Colonic mucosa (tissue), 4 donors: ENCODE results near the gene PRKG2. TPM values are rescaled to one million over a fixed set of nuclear protein-coding genes. Genes with fewer than 3 reads are reported as not detected.

Experiments
- DNase-seq: peaks from one replicate; pipeline ENCODE4 v3.0.0-alpha.2; 2020
- H3K27ac ChIP-seq: fragments of 200-600 bp; one replicate; pipeline ENCODE4 v1.8.0; 2021
- H3K27me3 ChIP-seq: fragments of 200-600 bp; one replicate; pipeline ENCODE4 v1.8.0; 2021
- H3K36me3 ChIP-seq: fragments of 200-600 bp; one replicate; pipeline ENCODE4 v1.8.0; 2021
- H3K4me1 ChIP-seq: fragments of 200-600 bp; one replicate; pipeline ENCODE4 v1.8.0; 2021; ENCODE audit warnings: mild to moderate bottlenecking
- H3K4me3 ChIP-seq: fragments of 200-600 bp; one replicate; pipeline ENCODE4 v1.8.0; 2021
- H3K9ac ChIP-seq, 2 donors: one replicate each; pipeline ENCODE4 v1.7.0; 2013; ENCODE audit warnings: control low read depth in 2 of 2, low read depth in 2 of 2, low read length in 2 of 2
- H3K9me3 ChIP-seq: fragments of 200-600 bp; one replicate; pipeline ENCODE4 v1.8.0; 2021
- intact Hi-C: fragments of 100-400 bp; cut with DNase I; formaldehyde crosslinking; loops from one replicate; pipeline ENCODE4 v1.14.1; 2022
- total RNA-seq, 2 donors: library from RNA; stranded (reverse); fragmentation: NEBNext Ultra II Directional in 1 of 2; extraction: Animal tissue kit (Norgen Biotek cat#: 25700) in 1 of 2; gene quantifications; one replicate each; pipeline ENCODE4 v1.2.1, GENCODE V29; 2021
- TF ChIP-seq, protein P1 (sequence below): fragments of 200-600 bp; IDR thresholded peaks from one replicate; pipeline ENCODE4 v1.8.0; 2022; ENCODE audit warnings: antibody characterized with exemption, mild to moderate bottlenecking
- donor health status: healthy.
- donor health status: DM: no; HTN: no; CAD: no.
- donor health status: DM: no; HTN: no; CAD: no.

The PRKG2 gene
- total RNA-seq, 2 donors from 2014 or later = 1.8 to 2.3 TPM

DNA sequence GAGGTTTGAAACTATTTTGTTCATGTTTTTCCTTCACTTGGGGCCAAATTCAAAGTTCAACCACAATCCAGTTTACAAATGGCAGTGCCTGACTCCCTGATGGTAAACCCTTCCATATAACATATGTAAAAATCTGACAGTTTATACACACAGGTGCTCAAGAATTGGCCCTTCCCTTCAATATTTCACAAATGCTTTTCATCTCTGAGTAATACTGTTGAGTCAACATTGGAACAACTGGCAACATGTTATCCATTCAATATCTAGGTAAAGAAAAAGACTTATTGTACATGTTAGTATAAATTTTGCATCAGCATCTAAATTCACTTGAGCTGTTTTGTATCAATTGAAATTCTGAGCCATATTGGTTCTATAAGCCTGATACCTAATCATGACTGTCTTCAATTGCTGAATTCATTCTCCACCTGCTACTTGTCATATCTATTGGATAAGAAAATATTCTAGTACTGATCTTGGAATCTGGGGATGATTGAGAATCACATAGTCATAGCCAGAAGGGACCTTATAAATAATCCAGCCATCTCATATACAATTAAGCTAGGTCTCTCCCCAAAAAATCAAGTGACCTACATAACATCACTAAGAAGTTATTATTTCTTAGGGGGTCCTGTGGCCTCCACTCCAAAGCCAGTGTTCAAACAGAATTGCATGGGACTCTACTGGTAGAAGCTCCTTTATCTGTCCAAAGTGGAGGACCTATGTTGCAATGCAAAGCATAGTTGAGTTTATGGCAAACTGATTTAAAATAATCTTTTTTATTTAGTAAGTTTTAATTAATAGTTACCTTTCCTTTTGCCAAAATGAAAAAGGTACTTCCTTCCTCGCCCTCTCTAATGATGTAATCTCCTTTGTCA lies 61.9 kb downstream of the PRKG2 start:
- no peaks in the 10 kb centered on the region for H3K27me3 ChIP-seq
- H3K36me3 ChIP-seq = no peaks in the 10 kb centered on the region
- no peaks in the 10 kb centered on the region for H3K9me3 ChIP-seq
- H3K4me3 ChIP-seq = peak overlapping the region; percentile 25
- no peak for DNase-seq
- intact Hi-C loops = no loop called here
- no peaks in the 10 kb centered on the region for H3K4me1 ChIP-seq
- TF ChIP-seq, protein P1, sequence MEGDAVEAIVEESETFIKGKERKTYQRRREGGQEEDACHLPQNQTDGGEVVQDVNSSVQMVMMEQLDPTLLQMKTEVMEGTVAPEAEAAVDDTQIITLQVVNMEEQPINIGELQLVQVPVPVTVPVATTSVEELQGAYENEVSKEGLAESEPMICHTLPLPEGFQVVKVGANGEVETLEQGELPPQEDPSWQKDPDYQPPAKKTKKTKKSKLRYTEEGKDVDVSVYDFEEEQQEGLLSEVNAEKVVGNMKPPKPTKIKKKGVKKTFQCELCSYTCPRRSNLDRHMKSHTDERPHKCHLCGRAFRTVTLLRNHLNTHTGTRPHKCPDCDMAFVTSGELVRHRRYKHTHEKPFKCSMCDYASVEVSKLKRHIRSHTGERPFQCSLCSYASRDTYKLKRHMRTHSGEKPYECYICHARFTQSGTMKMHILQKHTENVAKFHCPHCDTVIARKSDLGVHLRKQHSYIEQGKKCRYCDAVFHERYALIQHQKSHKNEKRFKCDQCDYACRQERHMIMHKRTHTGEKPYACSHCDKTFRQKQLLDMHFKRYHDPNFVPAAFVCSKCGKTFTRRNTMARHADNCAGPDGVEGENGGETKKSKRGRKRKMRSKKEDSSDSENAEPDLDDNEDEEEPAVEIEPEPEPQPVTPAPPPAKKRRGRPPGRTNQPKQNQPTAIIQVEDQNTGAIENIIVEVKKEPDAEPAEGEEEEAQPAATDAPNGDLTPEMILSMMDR = no peak
- peak overlapping the region; percentile 38 for H3K27ac ChIP-seq
- no peak overlapping the region for H3K9ac ChIP-seq

- Histone ChIP-seq H3K27ac (no peak overlapping the region), H3K36me3 (no peaks in the 10 kb centered on the region), H3K9ac (no peak overlapping the region), H3K27me3 (no peaks in the 10 kb centered on the region), H3K4me3 (no peak overlapping the region), H3K9me3 (no peaks in the 10 kb centered on the region), H3K4me1 (no peaks in the 10 kb centered on the region)
- intact Hi-C loops = no loop called here
- TF ChIP-seq, protein P1 = no peak
- no peak for DNase-seq
Measured at GRCh38 chr4:81149976-81150375, 65.0 kb downstream of the PRKG2 start.

GRCh38 chr4:81148576-81148975 lies 66.4 kb downstream of the PRKG2 start:
- TF ChIP-seq, protein P1 = no peak

DNA sequence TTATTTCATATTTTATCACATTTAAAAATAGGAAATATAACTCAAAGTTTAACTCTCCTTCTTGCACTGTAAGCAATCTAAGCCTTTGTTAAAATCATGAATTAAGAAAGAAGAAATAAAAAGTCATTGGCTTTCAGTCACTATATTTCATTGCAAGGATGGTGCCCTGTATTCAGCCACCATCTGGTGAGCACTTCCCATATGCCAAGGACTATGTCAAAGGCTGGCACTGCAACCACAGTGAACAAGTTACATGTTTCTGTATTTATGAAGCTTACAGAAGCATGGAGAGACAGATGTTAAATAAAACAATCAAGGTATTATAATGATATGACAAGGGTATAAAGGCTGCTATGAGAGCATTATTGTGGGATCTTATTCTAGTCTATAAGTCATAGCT lies 68.6 kb downstream of the PRKG2 start:
- H3K4me1 ChIP-seq = no peaks in the 10 kb centered on the region
- DNase-seq = no peak
- no peak overlapping the region for H3K27ac ChIP-seq
- intact Hi-C loops = no loop called here
- H3K9ac ChIP-seq = no peak overlapping the region
- H3K36me3 ChIP-seq = no peaks in the 10 kb centered on the region
- H3K27me3 ChIP-seq = no peaks in the 10 kb centered on the region
- no peak overlapping the region for H3K4me3 ChIP-seq
- H3K9me3 ChIP-seq = no peaks in the 10 kb centered on the region
- TF ChIP-seq, protein P1 = no peak

More at GRCh38 chr4:81148576-81148975, 66.4 kb downstream of the PRKG2 start:
- no peaks in the 10 kb centered on the region for H3K9me3 ChIP-seq
- no peak for DNase-seq
- no peak overlapping the region for H3K27ac ChIP-seq
- no peaks in the 10 kb centered on the region for H3K27me3 ChIP-seq
- intact Hi-C loops = no loop called here
- H3K4me3 ChIP-seq = no peak overlapping the region
- no peaks in the 10 kb centered on the region for H3K4me1 ChIP-seq
- no peaks in the 10 kb centered on the region for H3K36me3 ChIP-seq
- H3K9ac ChIP-seq = no peak overlapping the region

DNA sequence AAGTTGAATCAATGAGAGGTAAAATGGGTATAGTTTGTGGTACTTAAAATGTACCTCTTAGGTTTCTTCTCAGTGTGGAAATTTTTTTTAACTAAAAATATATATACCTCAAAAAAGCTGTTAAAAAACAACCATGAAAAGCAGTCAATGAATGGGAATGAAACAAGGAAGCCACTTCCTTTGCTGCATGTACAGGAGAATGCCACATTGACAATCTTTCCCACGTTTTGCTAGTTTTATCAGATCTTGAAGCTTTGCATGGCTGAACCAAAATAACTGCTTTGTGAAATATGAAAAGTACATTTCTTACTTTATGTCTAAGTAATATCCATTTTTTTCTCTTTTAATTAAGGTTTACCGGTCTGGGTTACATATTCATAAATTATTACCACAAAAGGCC lies 71.8 kb downstream of the PRKG2 start:
- Histone ChIP-seq H3K27ac (no peak overlapping the region), H3K9ac (no peak overlapping the region)
- intact Hi-C loops = no loop called here

More for the DNA sequence above, 71.8 kb downstream of the PRKG2 start:
- TF ChIP-seq, protein P1 = no peak
- no peaks in the 10 kb centered on the region for H3K4me1 ChIP-seq
- DNase-seq = no peak
- no peak overlapping the region for H3K4me3 ChIP-seq
- H3K9me3 ChIP-seq = no peaks in the 10 kb centered on the region
- no peaks in the 10 kb centered on the region for H3K36me3 ChIP-seq
- no peaks in the 10 kb centered on the region for H3K27me3 ChIP-seq
